Kidney epithelial cell (primary cell): Measurements from ENCODE around the gene NLGN2. TPM values are rescaled to one million over a fixed set of nuclear protein-coding genes. Genes with fewer than 3 reads are reported as not detected.
A peak's percentile ranks its signal among the peaks of the same experiment; 100 is the strongest.

ENCODE experiments used
- DNase-seq: peaks from one replicate; pipeline ENCODE4 v3.0.0-alpha.2; 2010; ENCODE audit warnings: low read depth
- H3K27me3 ChIP-seq: 2 replicates; pipeline ENCODE4 v1.6.0; 2011; ENCODE audit warnings: low read length; ENCODE audit not compliant: control insufficient read depth, insufficient read depth
- H3K36me3 ChIP-seq: 2 replicates; pipeline ENCODE4 v1.5.1; 2011; ENCODE audit warnings: low read length; ENCODE audit not compliant: control insufficient read depth, insufficient read depth
- H3K4me3 ChIP-seq: 2 replicates; pipeline ENCODE4 v1.5.1; 2011; ENCODE audit warnings: low read depth, mild to moderate bottlenecking, control low read depth, low read length
- CTCF ChIP-seq: IDR thresholded peaks from 2 replicates; pipeline ENCODE4 v1.5.1; 2011; ENCODE audit warnings: mild to moderate bottlenecking, moderate library complexity, low read length, control low read depth, inconsistent platforms; ENCODE audit not compliant: insufficient read depth, poor library complexity, severe bottlenecking
- total RNA-seq: library from RNA; depleted of rRNA; stranded (reverse); fragments of >200 nt; gene quantifications from 2 replicates; pipeline ENCODE4 v1.2.3, GENCODE V29; 2015

NLGN2 gene
- total RNA-seq, 1 donor from 2014 or later = 8.4 TPM

GRCh38 chr17:7436556-7437368 lies 29.1 kb downstream of the NLGN2 start:
- TF ChIP-seq CTCF = peak; percentile 64
- no peak for DNase-seq
- no peaks in the 10 kb centered on the region for H3K36me3 ChIP-seq
- peak overlapping the region; percentile 73 for H3K4me3 ChIP-seq
- H3K27me3 ChIP-seq = peaks cover 2% of the 10 kb centered on the region

- H3K4me3 ChIP-seq = peak overlapping the region; percentile 28
- DNase-seq = no peak
- no peaks in the 10 kb centered on the region for H3K36me3 ChIP-seq
- TF ChIP-seq CTCF = no peak
- H3K27me3 ChIP-seq = peaks cover 2% of the 10 kb centered on the region
Measured at GRCh38 chr17:7437369-7437863, 29.8 kb downstream of the NLGN2 start.

GRCh38 chr17:7437950-7438614 lies 30.4 kb downstream of the NLGN2 start:
- H3K36me3 ChIP-seq = no peaks in the 10 kb centered on the region
- H3K27me3 ChIP-seq = peaks cover 2% of the 10 kb centered on the region
- no peak for DNase-seq
- TF ChIP-seq CTCF = no peak
- peak overlapping the region; percentile 39 for H3K4me3 ChIP-seq

- H3K27me3 ChIP-seq = peaks cover 2% of the 10 kb centered on the region
- H3K36me3 ChIP-seq = no peaks in the 10 kb centered on the region
- peak overlapping the region; percentile 51 for H3K4me3 ChIP-seq
- no peak for TF ChIP-seq CTCF
- DNase-seq = no peak
Measured at GRCh38 chr17:7438656-7439460, 31.2 kb downstream of the NLGN2 start.

- no peaks in the 10 kb centered on the region for H3K36me3 ChIP-seq
- no peak for DNase-seq
- TF ChIP-seq CTCF = no peak
- peaks cover 2% of the 10 kb centered on the region for H3K27me3 ChIP-seq
- peak within 1 kb of the TSS; percentile 51 for H3K4me3 ChIP-seq
Measured at GRCh38 chr17:7439462-7440112, 31.9 kb downstream of the NLGN2 start, which contains the start of gene FGF11. FGF11 (plus strand) TSS chr17:7439512; CDS start chr17:7439621, 109 bp downstream.
